Effector memory CD8-positive, alpha-beta T cell (primary cell): ENCODE results near the gene DOLK.
"Not testable (repeated sequence)": the region's sequence is repeated elsewhere in the genome, so short reads cannot be mapped to it uniquely, and the experiment has no call there.

ENCODE experiments used
- ATAC-seq: fragments of 150-1000 bp; cut with Tn5 transposase; replicated peaks from 2 replicates; pipeline ENCODE4 v1.10.0; 2021; ENCODE audit warnings: mild to moderate bottlenecking, moderate library complexity
- DNase-seq, 3 experiments: peaks; one replicate each; pipeline ENCODE4 v3.0.0; 2021
- H3K27ac Mint-ChIP-seq, 2 donors: one replicate each; pipeline ENCODE4 v1.8.0; 2022; ENCODE audit warnings: mild to moderate bottlenecking in 2 of 2, mixed read lengths in 2 of 2, moderate library complexity in 2 of 2
- H3K27me3 Mint-ChIP-seq, 2 donors: one replicate each; pipeline ENCODE4 v1.8.0; 2022; ENCODE audit warnings: mixed read lengths in 2 of 2
- H3K36me3 Mint-ChIP-seq: one replicate; pipeline ENCODE4 v1.8.0; 2022; ENCODE audit warnings: mild to moderate bottlenecking, moderate library complexity, mixed read lengths; ENCODE audit not compliant: insufficient read depth
- H3K4me1 Mint-ChIP-seq, 2 donors: one replicate each; pipeline ENCODE4 v1.8.0; 2022; ENCODE audit warnings: low read depth in 2 of 2, mixed read lengths in 2 of 2
- H3K4me3 Mint-ChIP-seq, 2 donors: one replicate each; pipeline ENCODE4 v1.8.0; 2022; ENCODE audit warnings: mild to moderate bottlenecking in 2 of 2, mixed read lengths in 2 of 2, moderate library complexity in 2 of 2
- H3K9me3 Mint-ChIP-seq, 2 donors: one replicate each; pipeline ENCODE4 v1.8.0; 2022; ENCODE audit warnings: mixed read lengths in 2 of 2
- total RNA-seq, 9 experiments: gene quantifications; one replicate each; lab custom pipeline; 2026; lab: John Stamatoyannopoulos, UW

DOLK gene
- total RNA-seq: 8.7 to 18.5 (median 14.0) reads per million in 9 experiments

DNA sequence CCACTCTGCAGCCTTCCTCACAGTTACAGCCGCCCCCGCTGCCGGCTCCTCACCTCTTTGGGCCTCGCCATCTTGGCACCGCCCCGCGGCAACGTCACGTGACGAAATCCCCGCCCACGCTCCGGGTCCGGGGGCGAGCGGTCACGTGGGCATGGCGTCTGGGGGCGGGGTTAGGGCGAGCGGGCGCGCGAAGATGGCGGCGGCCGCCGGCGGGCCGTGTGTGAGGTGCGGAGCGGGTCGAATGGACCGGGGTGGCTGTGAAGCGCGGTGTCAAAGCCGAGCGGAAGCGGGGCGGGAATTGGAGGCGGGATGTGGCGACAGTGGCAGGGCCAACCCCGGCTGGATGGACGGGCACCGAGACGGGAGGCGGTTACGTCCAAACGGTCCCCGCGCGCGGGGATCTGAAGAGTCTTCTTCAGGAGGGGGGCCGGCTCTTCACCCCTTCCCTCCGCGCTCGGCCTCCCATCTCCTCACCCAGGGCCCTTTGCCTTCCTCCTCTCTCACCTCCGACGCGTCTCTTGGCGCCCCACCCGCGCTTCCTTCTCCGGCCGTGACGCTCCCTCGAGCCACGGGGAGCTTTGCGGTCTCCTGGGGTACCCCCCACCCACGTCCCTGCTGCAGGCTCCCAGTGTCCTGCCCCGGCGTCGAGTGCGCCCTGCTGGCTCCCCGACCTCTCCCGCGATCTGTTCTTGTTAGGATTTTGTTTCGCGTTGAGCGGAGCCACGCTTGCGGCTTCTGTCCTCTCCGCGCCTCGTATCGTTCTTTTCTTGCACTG, at the start of gene DOLK, which contains the start of gene NUP188:
TSS of gene DOLK (minus strand) at position 77 of the 775 bp plus-strand sequence. CDS start 300 bp downstream, outside the sequence.
TSS of gene NUP188 (plus strand) at position 173 of the 775 bp plus-strand sequence. CDS start at position 194, 21 bp downstream.
- Mint-ChIP-seq H3K36me3 (peaks cover 49% of the 10 kb centered on the region), H3K4me1 (peaks cover 24 to 30% of the 10 kb centered on the region in 2 donors), H3K27ac (peak within 1 kb of the TSS; percentile 94 to 96), H3K9me3 (no peaks in the 10 kb centered on the region), H3K4me3 (peak within 1 kb of the TSS; percentile 94), H3K27me3 (no peaks in the 10 kb centered on the region)
- peak; percentile 83 for ATAC-seq
- DNase-seq: peak; percentile 100

DNA sequence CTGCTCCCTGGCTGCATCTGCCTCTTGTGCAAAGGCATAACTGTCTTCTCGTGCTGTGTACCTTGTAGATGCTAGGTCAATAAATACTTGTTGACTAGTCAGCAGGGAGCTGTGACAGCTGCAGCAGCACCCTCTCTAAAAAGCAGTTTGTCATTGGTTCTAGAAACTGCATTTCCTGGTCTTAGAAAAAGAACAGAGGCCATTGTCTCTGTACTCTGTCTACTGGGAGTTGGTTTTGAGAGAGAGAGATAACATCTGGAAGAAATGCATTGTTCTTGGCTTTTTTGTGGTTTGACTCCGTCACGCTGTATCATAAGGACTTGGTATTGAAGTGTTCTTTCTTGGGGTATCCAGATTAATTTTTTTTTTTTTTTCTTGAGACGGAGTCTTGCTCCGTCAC, 48.4 kb upstream of the DOLK start:
- no peaks in the 10 kb centered on the region for H3K27me3 Mint-ChIP-seq
- H3K27ac Mint-ChIP-seq: peak overlapping the region in 1 of 2 donors; percentile 47
- H3K36me3 Mint-ChIP-seq: peaks cover 71% of the 10 kb centered on the region

DNA sequence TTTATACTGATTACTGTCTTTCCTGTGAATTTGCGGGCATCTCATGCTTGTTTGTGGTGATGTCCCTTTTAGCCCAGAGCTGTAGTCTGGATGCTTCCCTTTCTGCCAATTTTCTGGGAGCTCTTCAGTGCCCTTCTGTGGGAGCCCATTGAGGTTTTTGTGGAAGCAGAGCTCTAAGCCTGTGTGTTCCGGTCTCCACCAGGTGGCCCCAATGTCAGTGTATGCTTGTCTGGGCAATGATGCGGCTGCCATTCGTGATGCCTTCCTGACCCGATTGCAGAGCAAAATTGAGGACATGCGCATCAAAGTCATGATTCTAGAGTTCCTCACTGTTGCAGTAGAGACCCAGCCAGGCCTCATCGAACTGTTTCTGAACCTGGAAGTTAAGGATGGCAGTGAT, 45.6 kb upstream of the DOLK start:
- ATAC-seq: no peak
- no peak for DNase-seq
- Mint-ChIP-seq H3K4me3 (no peak overlapping the region), H3K9me3 (no peaks in the 10 kb centered on the region), H3K4me1 (no peaks in the 10 kb centered on the region), H3K36me3 (peaks cover 72% of the 10 kb centered on the region), H3K27me3 (no peaks in the 10 kb centered on the region), H3K27ac (no peak overlapping the region)

More for the DNA sequence above, 48.4 kb upstream of the DOLK start:
- no peak for ATAC-seq
- Mint-ChIP-seq H3K4me3 (no peak overlapping the region), H3K9me3 (no peaks in the 10 kb centered on the region), H3K4me1 (no peaks in the 10 kb centered on the region)
- DNase-seq: no peak

DNA sequence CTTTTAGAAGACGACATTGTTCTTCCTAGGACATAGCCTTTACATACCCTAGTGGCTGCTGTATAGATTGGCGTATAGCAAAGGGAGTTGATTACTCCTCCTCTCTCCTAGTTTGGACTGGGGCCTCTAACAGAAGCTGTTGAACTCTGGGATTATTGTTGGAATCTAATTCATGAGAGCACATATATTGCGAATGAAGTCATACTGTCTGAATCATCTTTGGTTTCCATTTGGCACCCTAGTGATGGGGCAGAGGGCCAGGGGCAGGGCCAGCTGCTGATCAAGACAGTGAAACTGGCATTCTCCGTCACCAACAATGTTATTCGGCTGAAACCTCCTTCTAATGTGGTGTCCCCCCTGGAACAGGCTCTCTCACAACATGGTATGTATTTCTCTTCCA, 40.4 kb upstream of the DOLK start:
- H3K27ac Mint-ChIP-seq: peak overlapping the region in 1 of 2 donors; percentile 22
- ATAC-seq (no peak), DNase-seq (no peak)
- no peaks in the 10 kb centered on the region for H3K4me1 Mint-ChIP-seq
- peaks cover 75% of the 10 kb centered on the region for H3K36me3 Mint-ChIP-seq
- no peak overlapping the region for H3K4me3 Mint-ChIP-seq
- no peaks in the 10 kb centered on the region for H3K27me3 Mint-ChIP-seq
- no peaks in the 10 kb centered on the region for H3K9me3 Mint-ChIP-seq

DNA sequence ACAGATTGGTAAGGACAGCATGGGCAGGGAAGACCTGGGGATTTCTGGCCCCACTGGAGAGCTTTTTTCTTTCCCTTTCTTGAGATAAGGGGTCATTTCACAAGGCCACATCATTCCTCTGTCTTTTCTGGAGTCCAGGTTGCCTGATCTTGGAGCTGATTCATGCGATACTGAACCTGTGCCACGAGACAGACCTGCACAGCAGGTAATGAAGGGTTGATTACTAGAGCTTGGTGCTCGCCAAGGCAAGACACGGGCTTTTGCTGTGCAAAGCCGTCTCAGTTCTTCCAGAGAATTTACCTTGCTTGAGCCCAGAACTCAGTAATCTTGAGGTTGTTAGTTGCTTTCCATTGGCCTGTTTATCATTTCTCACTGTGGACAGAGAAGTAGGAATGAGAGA, 39.3 kb upstream of the DOLK start:
- ATAC-seq (no peak), DNase-seq (no peak)

DNA sequence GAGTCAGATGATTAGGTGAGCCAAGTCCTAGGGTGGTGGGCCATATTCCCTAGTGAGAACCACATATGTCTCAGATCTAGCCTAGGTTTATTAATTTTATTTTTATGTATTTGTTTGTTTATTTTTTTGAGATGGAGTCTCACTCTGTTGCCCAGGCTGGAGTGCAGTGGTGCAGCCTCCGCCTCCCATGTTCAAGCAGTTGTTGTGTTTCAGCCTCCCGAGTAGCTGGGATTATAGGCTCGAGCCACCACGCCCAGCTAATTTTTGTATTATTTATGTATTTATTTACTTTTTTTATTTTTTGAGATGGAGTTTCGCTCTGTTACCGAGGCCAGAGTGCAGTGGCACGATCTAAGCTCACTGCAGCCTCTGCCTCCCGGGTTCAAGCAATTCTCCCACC, 36.1 kb upstream of the DOLK start:
- no peak for DNase-seq
- Mint-ChIP-seq H3K27ac (no peak overlapping the region), H3K4me1 (no peaks in the 10 kb centered on the region), H3K27me3 (no peaks in the 10 kb centered on the region), H3K36me3 (peaks cover 80% of the 10 kb centered on the region), H3K9me3 (no peaks in the 10 kb centered on the region), H3K4me3 (no peak overlapping the region)
- ATAC-seq: no peak

More for the DNA sequence above, 39.3 kb upstream of the DOLK start:
- Mint-ChIP-seq H3K27me3 (no peaks in the 10 kb centered on the region), H3K4me1 (no peaks in the 10 kb centered on the region), H3K4me3 (no peak overlapping the region), H3K36me3 (peaks cover 75% of the 10 kb centered on the region), H3K27ac (no peak overlapping the region), H3K9me3 (no peaks in the 10 kb centered on the region)

DNA sequence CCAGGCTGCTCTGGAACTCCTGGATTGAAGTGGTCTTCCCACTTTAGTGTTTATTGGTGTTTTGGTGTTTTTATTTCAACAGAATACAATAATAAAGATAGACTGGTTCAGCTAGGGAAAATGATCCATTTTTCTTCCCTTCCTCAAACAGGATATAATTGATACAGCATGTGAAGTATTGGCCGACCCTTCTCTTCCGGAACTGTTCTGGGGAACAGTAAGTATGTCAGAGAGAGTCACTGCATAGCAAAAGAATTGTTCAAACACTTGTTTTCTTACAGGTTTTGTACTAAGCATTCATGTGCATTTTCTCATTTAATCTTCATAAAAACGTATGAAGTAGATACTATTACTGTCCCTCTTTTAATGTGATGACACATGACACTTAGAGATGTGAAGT, 31.7 kb upstream of the DOLK start:
- no peak overlapping the region for H3K4me3 Mint-ChIP-seq
- no peak for ATAC-seq
- no peak overlapping the region for H3K27ac Mint-ChIP-seq
- no peak for DNase-seq
- H3K36me3 Mint-ChIP-seq: peaks cover 85% of the 10 kb centered on the region
- no peaks in the 10 kb centered on the region for H3K27me3 Mint-ChIP-seq
- H3K4me1 Mint-ChIP-seq: no peaks in the 10 kb centered on the region
- no peaks in the 10 kb centered on the region for H3K9me3 Mint-ChIP-seq

DNA sequence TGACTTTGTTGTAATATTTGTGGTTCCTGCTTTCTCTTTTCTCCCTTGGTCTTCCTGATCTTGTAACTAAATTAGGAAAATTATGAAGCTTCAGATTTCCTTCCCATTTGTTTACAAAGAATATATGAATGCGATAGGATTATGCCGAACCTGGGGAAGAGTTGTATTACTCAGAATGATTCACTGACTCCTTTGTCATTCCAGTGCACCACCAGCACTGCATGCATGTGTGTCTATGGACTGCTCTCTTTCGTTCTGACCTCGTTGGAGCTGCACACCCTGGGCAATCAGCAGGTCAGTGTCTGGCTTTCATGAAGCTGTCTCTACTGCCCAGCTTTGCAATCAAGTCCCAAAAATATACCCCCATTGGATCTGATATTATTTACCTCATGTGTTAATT, 25.6 kb upstream of the DOLK start:
- H3K27me3 Mint-ChIP-seq: no peaks in the 10 kb centered on the region
- no peak for ATAC-seq
- H3K9me3 Mint-ChIP-seq: no peaks in the 10 kb centered on the region
- no peak overlapping the region for H3K4me3 Mint-ChIP-seq
- no peaks in the 10 kb centered on the region for H3K4me1 Mint-ChIP-seq
- H3K27ac Mint-ChIP-seq: no peak overlapping the region
- no peak for DNase-seq
- H3K36me3 Mint-ChIP-seq: peaks cover 84% of the 10 kb centered on the region

DNA sequence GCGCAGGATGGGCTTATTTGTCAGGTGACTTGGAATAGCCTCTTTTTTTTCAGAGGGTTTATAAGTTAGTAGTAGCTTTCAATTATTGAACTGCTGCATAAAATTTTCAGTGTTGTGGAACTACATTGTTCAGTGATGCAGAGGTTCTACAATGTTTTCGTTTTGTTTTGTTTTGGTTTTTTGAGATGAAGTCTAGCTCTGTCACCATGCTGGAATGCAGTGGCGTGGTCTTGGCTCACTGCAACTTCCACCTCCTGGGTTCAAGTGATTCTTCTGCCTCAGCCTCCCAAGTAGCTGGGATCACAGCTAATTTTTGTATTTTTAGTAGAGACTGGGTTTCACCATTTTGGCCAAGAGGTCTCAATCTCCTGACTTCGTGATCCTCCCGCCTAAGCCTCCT, 22.1 kb upstream of the DOLK start:
- H3K4me3 Mint-ChIP-seq: no peak overlapping the region
- DNase-seq (no peak), ATAC-seq (no peak)
- no peak overlapping the region for H3K27ac Mint-ChIP-seq
- H3K36me3 Mint-ChIP-seq: peaks cover 80% of the 10 kb centered on the region
- no peaks in the 10 kb centered on the region for H3K4me1 Mint-ChIP-seq
- H3K27me3 Mint-ChIP-seq: no peaks in the 10 kb centered on the region
- H3K9me3 Mint-ChIP-seq: no peaks in the 10 kb centered on the region

DNA sequence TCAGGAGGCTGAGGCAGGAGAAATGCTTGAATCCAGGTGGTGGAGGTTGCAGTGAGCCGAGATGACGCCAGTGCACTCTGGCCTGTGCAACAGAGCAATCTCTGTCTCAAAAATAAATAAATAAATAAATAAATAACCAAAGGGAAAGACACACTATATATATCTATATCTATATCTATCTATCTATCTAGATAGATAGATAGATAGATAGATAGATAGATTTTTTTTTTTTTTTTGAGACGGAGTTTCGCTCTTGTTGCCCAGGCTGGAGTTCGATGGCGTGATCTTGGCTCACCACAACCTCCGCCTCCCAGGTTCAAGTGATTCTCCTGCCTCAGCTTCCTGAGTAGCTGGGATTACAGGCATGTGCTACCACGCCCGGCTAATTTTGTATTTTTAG, 14.0 kb upstream of the DOLK start:
- not testable (repeated sequence) for H3K4me3 Mint-ChIP-seq, H3K27me3 Mint-ChIP-seq, H3K4me1 Mint-ChIP-seq, DNase-seq, H3K9me3 Mint-ChIP-seq, H3K27ac Mint-ChIP-seq, ATAC-seq
- H3K36me3 Mint-ChIP-seq: peaks cover 89% of the 10 kb centered on the region

DNA sequence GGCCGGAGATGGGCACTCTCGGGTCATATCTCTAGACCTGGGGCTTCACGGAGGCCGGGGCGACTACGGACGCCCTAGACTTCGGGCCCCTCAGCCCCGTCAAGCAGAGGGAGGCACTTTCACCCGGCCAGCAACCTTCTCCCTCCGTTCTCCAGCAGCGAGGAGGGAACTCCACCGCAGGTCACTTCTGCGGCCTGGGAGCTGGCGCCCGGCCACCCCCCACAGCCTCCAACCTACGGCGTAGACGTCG, 201 bp downstream of the DOLK start:
- H3K9me3 Mint-ChIP-seq: no peaks in the 10 kb centered on the region
- peaks cover 43% of the 10 kb centered on the region for H3K36me3 Mint-ChIP-seq
- no peak for DNase-seq
- no peak for ATAC-seq
- peak overlapping the region; percentile 94 to 96 for H3K27ac Mint-ChIP-seq
- peaks cover 24 to 30% of the 10 kb centered on the region in 2 donors for H3K4me1 Mint-ChIP-seq
- H3K4me3 Mint-ChIP-seq: peak overlapping the region; percentile 94
- no peaks in the 10 kb centered on the region for H3K27me3 Mint-ChIP-seq

DNA sequence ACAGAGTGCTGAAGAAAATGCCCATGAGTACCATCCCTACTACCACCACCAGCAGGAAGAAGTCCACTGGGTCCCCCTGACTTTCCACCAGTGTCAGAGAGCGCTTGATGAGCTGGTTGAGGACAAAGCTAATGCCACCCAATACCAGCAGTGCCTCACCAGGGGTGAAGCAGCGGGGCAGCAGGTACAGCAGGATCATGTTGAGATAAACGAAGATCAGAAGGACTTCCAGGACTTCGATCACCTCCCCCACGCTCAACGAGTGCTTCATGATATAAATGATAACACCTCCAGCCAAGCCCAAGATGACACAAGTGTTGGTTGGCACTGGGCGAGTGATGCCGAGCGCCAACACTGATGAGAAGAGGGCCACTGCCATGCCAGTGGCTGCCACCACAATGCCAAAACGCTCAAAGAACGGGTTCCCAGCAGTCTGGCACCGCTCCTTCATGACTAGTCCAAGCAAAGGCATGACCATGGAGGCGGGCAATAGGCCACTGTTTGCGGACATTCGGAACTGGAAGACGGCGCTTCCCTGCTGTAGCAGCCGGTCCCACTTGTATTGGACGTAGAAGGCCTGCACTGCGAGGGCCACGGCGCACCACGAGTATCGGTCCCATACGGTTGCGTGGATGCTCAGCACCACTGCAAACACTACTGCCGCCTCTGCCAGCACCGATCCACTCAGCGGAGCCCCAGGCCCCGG, 679 bp downstream of the DOLK start:
- ATAC-seq (peak; percentile 7), DNase-seq (peak in 2 of 3 experiments; percentile 6 to 14)
- Mint-ChIP-seq H3K27me3 (no peaks in the 10 kb centered on the region), H3K4me1 (peaks cover 24 to 30% of the 10 kb centered on the region in 2 donors), H3K9me3 (no peaks in the 10 kb centered on the region), H3K36me3 (peaks cover 39% of the 10 kb centered on the region), H3K4me3 (peak overlapping the region; percentile 94), H3K27ac (peak overlapping the region; percentile 94 to 96)

DNA sequence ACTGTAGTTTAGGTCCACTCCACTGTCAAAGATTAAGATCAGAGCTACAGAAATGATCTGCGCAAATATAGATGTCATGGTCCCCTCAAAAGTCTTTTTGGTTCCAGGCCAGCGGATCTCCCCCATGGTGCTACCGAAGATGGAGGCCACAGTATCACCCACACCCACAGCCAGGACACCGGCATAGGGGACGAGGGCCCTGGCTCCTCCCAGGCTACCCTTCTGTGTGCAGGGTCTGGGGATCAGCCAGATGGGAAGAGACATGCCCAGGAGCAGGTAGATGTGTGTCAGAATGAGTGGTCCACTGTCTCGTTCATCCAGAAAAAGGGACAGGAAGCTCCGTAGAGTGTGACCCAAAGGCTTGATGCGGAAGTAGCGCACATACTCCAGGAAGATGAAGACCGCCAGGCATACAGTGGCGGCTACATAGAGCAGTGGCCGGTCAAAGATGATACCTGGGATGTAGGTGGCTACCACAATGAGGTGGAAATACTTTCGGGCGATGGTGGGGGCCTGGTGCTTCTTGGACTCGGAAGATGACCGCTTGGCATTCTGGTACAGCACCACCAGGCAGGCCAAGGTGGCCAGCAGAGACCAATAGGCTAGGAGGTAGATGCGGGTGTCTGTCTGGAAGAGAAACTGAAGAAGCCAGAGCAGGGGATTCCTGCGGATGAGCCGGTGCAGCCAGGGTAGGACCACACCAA, 1.5 kb downstream of the DOLK start:
- no peaks in the 10 kb centered on the region for H3K27me3 Mint-ChIP-seq
- peak overlapping the region; percentile 94 to 96 for H3K27ac Mint-ChIP-seq
- peak overlapping the region; percentile 94 for H3K4me3 Mint-ChIP-seq
- ATAC-seq (no peak), DNase-seq (no peak)
- H3K4me1 Mint-ChIP-seq: peaks cover 24 to 30% of the 10 kb centered on the region in 2 donors
- H3K36me3 Mint-ChIP-seq: peaks cover 35% of the 10 kb centered on the region
- H3K9me3 Mint-ChIP-seq: no peaks in the 10 kb centered on the region
